ENCODE measurements around the gene IFT88. TPM values are rescaled to one million over a fixed set of nuclear protein-coding genes. Genes with fewer than 3 reads are reported as not detected.

IFT88 gene
- polyA plus RNA-seq, 1 of the 3 experiments (the other 2 are of a cell fraction), result 6.2 TPM

DNA sequence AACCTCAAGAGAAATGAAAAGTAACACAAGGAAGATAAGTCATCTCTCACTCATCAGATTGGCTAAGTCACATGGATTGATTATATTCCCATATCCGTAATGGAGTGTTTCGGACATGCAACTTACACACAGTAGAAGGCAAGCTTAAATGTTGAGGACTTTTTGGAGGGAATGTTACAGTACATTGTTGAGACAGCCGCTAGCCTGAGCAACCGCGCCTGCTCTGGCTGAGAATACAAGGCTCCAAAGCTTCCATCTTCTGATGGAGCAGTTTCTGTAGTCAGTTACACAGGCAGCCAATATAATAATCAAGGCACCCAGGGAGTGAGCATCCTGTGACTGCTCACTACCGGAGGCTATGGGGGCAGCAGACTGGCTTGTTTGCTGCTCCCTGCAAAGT lies 40.3 kb upstream of the IFT88 start:
- Histone ChIP-seq H3K27ac (ENCODE audit: low read depth in 2 of 2, low read length in 1 of 2) (peak overlapping the region in 1 of 2 experiments; percentile 77; a peak in 2 of 4 replicates), H3K9ac (peak overlapping the region; percentile 80; the same call in 1 of the 2 replicates), H3K4me2 (peak overlapping the region; percentile 83), H3K9me3 (no peaks in the 10 kb centered on the region), H3K27me3 (ENCODE audit: insufficient read depth) (no peaks in the 10 kb centered on the region), H3K9me2 (no peaks in the 10 kb centered on the region), H3K36me3 (replicated peaks in 1 of 2; ENCODE audit: control insufficient read depth in 1 of 2, insufficient read depth in 2 of 2, low read length in 1 of 2) (no peaks in the 10 kb centered on the region), H3K79me2 (ENCODE audit: insufficient read depth) (peaks cover 17% of the 10 kb centered on the region), H3K4me1 (ENCODE audit: control insufficient read depth in 1 of 2, insufficient read depth in 2 of 2, low read depth in 1 of 2, low read length in 1 of 2) (peaks cover 0 to 12% of the 10 kb centered on the region in 2 experiments; a peak in 1 of 4 replicates), H2AFZ (ENCODE audit: low read depth) (peak overlapping the region; percentile 99), H4K20me1 (ENCODE audit: insufficient read depth) (no peaks in the 10 kb centered on the region), H3F3A (replicated peaks; ENCODE audit: insufficient read depth) (peaks cover 10% of the 10 kb centered on the region), H3K4me3 (ENCODE audit: low read depth in 2 of 2, low read length in 1 of 2) (peak overlapping the region; percentile 70 to 86)
- TF ChIP-seq, protein P1, sequence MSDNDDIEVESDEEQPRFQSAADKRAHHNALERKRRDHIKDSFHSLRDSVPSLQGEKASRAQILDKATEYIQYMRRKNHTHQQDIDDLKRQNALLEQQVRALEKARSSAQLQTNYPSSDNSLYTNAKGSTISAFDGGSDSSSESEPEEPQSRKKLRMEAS (IDR thresholded peaks at IDR 0.05; ENCODE audit: low read depth), result no peak
- TF ChIP-seq SMC3 (IDR thresholded peaks at IDR 0.05; ENCODE audit: low read depth, low read length) (no peak), FOXJ3 (CRISPR knock-in tag; IDR thresholded peaks at IDR 0.05) (no peak), YY1 (IDR thresholded peaks at IDR 0.05; ENCODE audit: low read depth) (no peak), RCOR1 (IDR thresholded peaks at IDR 0.05; ENCODE audit: low read length) (no peak), EZH2phosphoT487 (IDR thresholded peaks at IDR 0.05; ENCODE audit: borderline replicate concordance, low read depth) (no peak), ELF1 (IDR thresholded peaks at IDR 0.05) (no peak), FOXM1 (IDR thresholded peaks at IDR 0.05; ENCODE audit: low read depth) (no peak), NRF1 (IDR thresholded peaks at IDR 0.05; ENCODE audit: low read depth, low read length) (no peak), TAF1 (IDR thresholded peaks at IDR 0.05; ENCODE audit: borderline replicate concordance, low read depth, low read length) (no peak), RXRA (IDR thresholded peaks at IDR 0.05; ENCODE audit: borderline replicate concordance, low read depth) (no peak), MEF2A (IDR thresholded peaks at IDR 0.05; ENCODE audit: borderline replicate concordance, low read depth) (no peak), GATA2 (CRISPR knock-in tag; IDR thresholded peaks at IDR 0.05) (no peak)
- TF ChIP-seq, protein P2, sequence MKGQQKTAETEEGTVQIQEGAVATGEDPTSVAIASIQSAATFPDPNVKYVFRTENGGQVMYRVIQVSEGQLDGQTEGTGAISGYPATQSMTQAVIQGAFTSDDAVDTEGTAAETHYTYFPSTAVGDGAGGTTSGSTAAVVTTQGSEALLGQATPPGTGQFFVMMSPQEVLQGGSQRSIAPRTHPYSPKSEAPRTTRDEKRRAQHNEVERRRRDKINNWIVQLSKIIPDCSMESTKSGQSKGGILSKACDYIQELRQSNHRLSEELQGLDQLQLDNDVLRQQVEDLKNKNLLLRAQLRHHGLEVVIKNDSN (IDR thresholded peaks at IDR 0.05; ENCODE audit: borderline replicate concordance, low read depth), result no peak
- TF ChIP-seq, protein P3, sequence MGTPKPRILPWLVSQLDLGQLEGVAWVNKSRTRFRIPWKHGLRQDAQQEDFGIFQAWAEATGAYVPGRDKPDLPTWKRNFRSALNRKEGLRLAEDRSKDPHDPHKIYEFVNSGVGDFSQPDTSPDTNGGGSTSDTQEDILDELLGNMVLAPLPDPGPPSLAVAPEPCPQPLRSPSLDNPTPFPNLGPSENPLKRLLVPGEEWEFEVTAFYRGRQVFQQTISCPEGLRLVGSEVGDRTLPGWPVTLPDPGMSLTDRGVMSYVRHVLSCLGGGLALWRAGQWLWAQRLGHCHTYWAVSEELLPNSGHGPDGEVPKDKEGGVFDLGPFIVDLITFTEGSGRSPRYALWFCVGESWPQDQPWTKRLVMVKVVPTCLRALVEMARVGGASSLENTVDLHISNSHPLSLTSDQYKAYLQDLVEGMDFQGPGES (IDR thresholded peaks at IDR 0.05; ENCODE audit: low read depth, low read length), result no peak
- TF ChIP-seq, protein P4, sequence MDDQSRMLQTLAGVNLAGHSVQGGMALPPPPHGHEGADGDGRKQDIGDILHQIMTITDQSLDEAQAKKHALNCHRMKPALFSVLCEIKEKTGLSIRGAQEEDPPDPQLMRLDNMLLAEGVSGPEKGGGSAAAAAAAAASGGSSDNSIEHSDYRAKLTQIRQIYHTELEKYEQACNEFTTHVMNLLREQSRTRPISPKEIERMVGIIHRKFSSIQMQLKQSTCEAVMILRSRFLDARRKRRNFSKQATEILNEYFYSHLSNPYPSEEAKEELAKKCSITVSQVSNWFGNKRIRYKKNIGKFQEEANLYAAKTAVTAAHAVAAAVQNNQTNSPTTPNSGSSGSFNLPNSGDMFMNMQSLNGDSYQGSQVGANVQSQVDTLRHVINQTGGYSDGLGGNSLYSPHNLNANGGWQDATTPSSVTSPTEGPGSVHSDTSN (IDR thresholded peaks at IDR 0.05), result no peak
- 44% methylated on average over 4 of the region's 6 CpGs for WGBS (ENCODE audit: low lambda C conversion rate)
- POLR2A ChIA-PET, result no interaction called here
- no peak for DNase-seq
- CTCF ChIA-PET, result interaction anchor here (0.9 kb wide), 1 partner anchor 32 kb away, joined by 3 read pairs; no protein-coding TSS in a partner anchor
